Smooth muscle cell (in vitro differentiated cells): Measurements from ENCODE around the gene DPYD. TPM values are rescaled to one million over a fixed set of nuclear protein-coding genes. Genes with fewer than 3 reads are reported as not detected.
A peak's percentile ranks its signal among the peaks of the same experiment; 100 is the strongest.

ENCODE experiments used
- DNase-seq: peaks from one replicate; lab custom pipeline; 2025; ENCODE audit not compliant: unreplicated experiment; lab: John Stamatoyannopoulos, UW
- H2AFZ ChIP-seq: fragments of 200-600 bp; sonication (generic); 2 replicates; pipeline ENCODE4 v1.6.0; 2016; ENCODE audit warnings: antibody characterized with exemption, low read depth, mild to moderate bottlenecking
- H3F3A ChIP-seq: fragments of 200-600 bp; sonication (generic); 2 replicates; pipeline ENCODE4 v1.6.0; 2017; ENCODE audit warnings: antibody characterized with exemption, low read depth
- H3K27ac ChIP-seq: fragments of 200-600 bp; sonication (generic); 2 replicates; pipeline ENCODE4 v1.5.1; 2016; ENCODE audit warnings: low read depth, mild to moderate bottlenecking
- H3K27me3 ChIP-seq: fragments of 200-600 bp; sonication (generic); 2 replicates; pipeline ENCODE4 v1.6.1; 2016; ENCODE audit warnings: low read depth, mild to moderate bottlenecking
- H3K36me3 ChIP-seq: fragments of 200-600 bp; sonication (generic); 2 replicates; pipeline ENCODE4 v1.5.1; 2016; ENCODE audit warnings: low read depth
- H3K4me1 ChIP-seq: fragments of 200-600 bp; sonication (generic); 2 replicates; pipeline ENCODE4 v1.5.1; 2016; ENCODE audit warnings: low read depth
- H3K4me2 ChIP-seq: fragments of 200-600 bp; sonication (generic); 2 replicates; pipeline ENCODE4 v1.6.0; 2016; ENCODE audit warnings: mild to moderate bottlenecking
- H3K4me3 ChIP-seq: fragments of 200-600 bp; sonication (generic); 2 replicates; pipeline ENCODE4 v1.5.1; 2016; ENCODE audit warnings: mild to moderate bottlenecking
- H3K79me2 ChIP-seq: fragments of 200-600 bp; sonication (generic); 2 replicates; pipeline ENCODE4 v1.6.0; 2016; ENCODE audit warnings: low read depth, mild to moderate bottlenecking
- H3K9ac ChIP-seq: fragments of 200-600 bp; sonication (generic); 2 replicates; pipeline ENCODE4 v1.6.0; 2016; ENCODE audit warnings: low read depth
- H3K9me3 ChIP-seq: fragments of 200-600 bp; sonication (generic); replicated peaks from 2 replicates; pipeline ENCODE4 v1.5.1; 2016; ENCODE audit warnings: low read depth
- H4K20me1 ChIP-seq: fragments of 200-600 bp; sonication (generic); 2 replicates; pipeline ENCODE4 v1.6.0; 2016; ENCODE audit warnings: low read depth
- CTCF ChIP-seq: fragments of 200-600 bp; sonication (generic); IDR thresholded peaks from 2 replicates; pipeline ENCODE4 v1.5.1; 2017; ENCODE audit warnings: borderline replicate concordance, mild to moderate bottlenecking, antibody characterized with exemption; ENCODE audit not compliant: insufficient read depth, poor library complexity, severe bottlenecking
- WGBS: methylation state at CpG from one replicate; pipeline ENCODE4 v1.1.7; 2016; ENCODE audit warnings: low lambda C conversion rate; 5-methylcytosine and 5-hydroxymethylcytosine counted together
- polyA plus RNA-seq: library from polyadenylated mRNA; unstranded; fragments of >200 nt; fragmentation: Nextera tagmentation; extraction: Ambion mirVana; gene quantifications from 2 replicates; pipeline ENCODE4 v1.2.1, GENCODE V29; 2016
- total RNA-seq: library from RNA; depleted of rRNA; stranded (reverse); fragments of >200 nt; gene quantifications from 2 replicates; pipeline ENCODE4 v1.2.3, GENCODE V29; 2014

DPYD gene
- total and polyA plus RNA-seq, 2 experiments from 2014 or later = 1.8 to 2.0 TPM

- 70% methylated on average over 4 of the region's 4 CpGs for WGBS
Observed at GRCh38 chr1:97849345-97850340, 71.2 kb downstream of the DPYD start.

GRCh38 chr1:97845805-97846204 is 75.0 kb downstream of the DPYD start:
- no peak for TF ChIP-seq CTCF
- Histone ChIP-seq H3K9ac (no peak overlapping the region), H3K27ac (no peak overlapping the region), H3K4me1 (peaks cover 4% of the 10 kb centered on the region), H3K27me3 (no peaks in the 10 kb centered on the region), H3K4me2 (no peak overlapping the region), H3K79me2 (no peaks in the 10 kb centered on the region), H3K4me3 (no peak overlapping the region), H3K9me3 (no peaks in the 10 kb centered on the region), H3K36me3 (no peaks in the 10 kb centered on the region), H3F3A (no peaks in the 10 kb centered on the region), H4K20me1 (no peaks in the 10 kb centered on the region), H2AFZ (no peak overlapping the region)
- DNase-seq = no peak
- WGBS = 94% methylated on average over 10 of the region's 10 CpGs

More at GRCh38 chr1:97849345-97850340, 71.2 kb downstream of the DPYD start:
- no peaks in the 10 kb centered on the region for H3K27me3 ChIP-seq
- no peaks in the 10 kb centered on the region for H3K9me3 ChIP-seq
- H2AFZ ChIP-seq = no peak overlapping the region
- no peaks in the 10 kb centered on the region for H4K20me1 ChIP-seq
- no peaks in the 10 kb centered on the region for H3K79me2 ChIP-seq
- TF ChIP-seq CTCF = no peak
- H3K27ac ChIP-seq = no peak overlapping the region
- H3K4me2 ChIP-seq = peak overlapping the region; percentile 62
- H3F3A ChIP-seq = no peaks in the 10 kb centered on the region
- H3K4me3 ChIP-seq = no peak overlapping the region
- DNase-seq = no peak
- no peak overlapping the region for H3K9ac ChIP-seq
- H3K4me1 ChIP-seq = peaks cover 4% of the 10 kb centered on the region
- H3K36me3 ChIP-seq = no peaks in the 10 kb centered on the region

GRCh38 chr1:97844552-97845089 is 76.2 kb downstream of the DPYD start:
- Histone ChIP-seq H3K27me3 (no peaks in the 10 kb centered on the region), H3K9me3 (no peaks in the 10 kb centered on the region), H3K4me2 (no peak overlapping the region), H3K4me1 (peaks cover 3% of the 10 kb centered on the region), H3F3A (no peaks in the 10 kb centered on the region), H2AFZ (no peak overlapping the region), H3K4me3 (no peak overlapping the region), H3K79me2 (no peaks in the 10 kb centered on the region), H4K20me1 (no peaks in the 10 kb centered on the region), H3K27ac (no peak overlapping the region), H3K36me3 (no peaks in the 10 kb centered on the region), H3K9ac (no peak overlapping the region)
- WGBS = 94% methylated on average over 4 of the region's 5 CpGs
- no peak for DNase-seq
- no peak for TF ChIP-seq CTCF
